B cell (primary cell): ENCODE data around the gene MR1. TPM values are rescaled to one million over a fixed set of nuclear protein-coding genes. Genes with fewer than 3 reads are reported as not detected.

Experiments
- ATAC-seq: fragments of 200-7000 bp; cut with Tn5 transposase; one replicate; pipeline ENCODE4 v1.10.0; 2021; ENCODE audit warnings: low read depth, mild to moderate bottlenecking, moderate number of reproducible peaks, moderate library complexity
- CTCF ChIA-PET: fragments of 350-600 bp; sonication (Branson Sonifier 250); formaldehyde crosslinking; loops from one replicate; lab custom pipeline; 2021; ENCODE audit warnings: antibody characterized with exemption, inconsistent platforms; lab: Charles Lee
- POLR2A ChIA-PET: fragments of 350-600 bp; sonication (Branson Sonifier 250); formaldehyde crosslinking; loops from one replicate; lab custom pipeline; 2021; ENCODE audit warnings: antibody characterized with exemption; lab: Charles Lee
- DNase-seq: peaks from one replicate; pipeline ENCODE4 v3.0.0; 2013
- H2AFZ ChIP-seq: 2 replicates; pipeline ENCODE4 v1.6.1; 2012; ENCODE audit warnings: mild to moderate bottlenecking, low read depth, low read length; ENCODE audit not compliant: insufficient read depth, poor library complexity, severe bottlenecking
- H3K27ac ChIP-seq, 2 donors: 1 replicate in 1 of 2; 2 replicates in 1 of 2; pipeline ENCODE4 v1.5.1; 2012 to 2013; ENCODE audit warnings: low read length in 2 of 2, mild to moderate bottlenecking in 2 of 2, moderate library complexity in 1 of 2
- H3K27me3 ChIP-seq, 4 experiments: fragments of 200-600 bp in 1 of 4; sonication (generic) in 1 of 4; replicated peaks in 1 of 4; 1 replicate in 2 of 4; 2 replicates in 2 of 4; pipeline versions ENCODE4 v1.6.1 to v1.7.0; 2013 to 2016; ENCODE audit warnings: low read length in 3 of 4, mild to moderate bottlenecking in 2 of 4, mixed read lengths in 1 of 4, moderate library complexity in 1 of 4; ENCODE audit not compliant: insufficient read depth in 4 of 4, control insufficient read depth in 3 of 4; ENCODE audit errors: control extremely low read depth in 1 of 4
- H3K36me3 ChIP-seq, 2 experiments: replicated peaks in 1 of 2; 1 replicate in 1 of 2; 2 replicates in 1 of 2; pipeline versions ENCODE4 v1.6.1 to v1.7.1; 2013; ENCODE audit warnings: low read length in 1 of 2; ENCODE audit not compliant: insufficient read depth in 2 of 2, control insufficient read depth in 1 of 2; ENCODE audit errors: control extremely low read depth in 1 of 2, extremely low read depth in 1 of 2
- H3K4me1 ChIP-seq, 2 donors: fragments of 200-600 bp in 1 of 2; sonication (generic) in 1 of 2; 1 replicate in 1 of 2; 2 replicates in 1 of 2; pipeline versions ENCODE4 v1.5.1 to v1.6.1; 2013 to 2017; ENCODE audit warnings: low read length in 2 of 2; ENCODE audit not compliant: control insufficient read depth in 2 of 2, insufficient read depth in 2 of 2
- H3K4me2 ChIP-seq: replicated peaks from 2 replicates; pipeline ENCODE3; 2012; ENCODE audit warnings: mild to moderate bottlenecking, low read depth, low read length; ENCODE audit not compliant: poor library complexity, severe bottlenecking
- H3K4me3 ChIP-seq, 5 experiments: fragments of 200-600 bp in 1 of 5; sonication (generic) in 1 of 5; 1 replicate in 3 of 5; 2 replicates in 2 of 5; pipeline versions ENCODE4 v1.5.1 to v1.7.0; 2011 to 2016; ENCODE audit warnings: low read length in 4 of 5, mild to moderate bottlenecking in 4 of 5, low read depth in 2 of 5, control low read depth in 1 of 5, moderate library complexity in 1 of 5; ENCODE audit not compliant: insufficient read depth in 1 of 5; ENCODE audit errors: control extremely low read depth in 1 of 5, extremely low read depth in 1 of 5
- H3K79me2 ChIP-seq: fragments of 200-600 bp; sonication (generic); one replicate; pipeline ENCODE4 v1.6.0; 2016; ENCODE audit warnings: low read length; ENCODE audit not compliant: control insufficient read depth, insufficient read depth
- H3K9ac ChIP-seq: fragments of 200-600 bp; sonication (generic); 2 replicates; pipeline ENCODE4 v1.6.1; 2017; ENCODE audit warnings: mild to moderate bottlenecking, low read length, moderate library complexity
- H3K9me3 ChIP-seq, 3 donors: one replicate each; pipeline versions ENCODE4 v1.6.1 to v1.7.1; 2013; ENCODE audit warnings: low read length in 2 of 3; ENCODE audit not compliant: control insufficient read depth in 2 of 3, insufficient read depth in 1 of 3; ENCODE audit errors: control extremely low read depth in 1 of 3
- H4K20me1 ChIP-seq: 2 replicates; pipeline ENCODE4 v1.6.0; 2012; ENCODE audit warnings: mild to moderate bottlenecking, low read length; ENCODE audit not compliant: insufficient read depth, control insufficient read depth, poor library complexity, severe bottlenecking
- H3K27ac Mint-ChIP-seq: one replicate; pipeline ENCODE4 v1.8.0; 2021; ENCODE audit warnings: mixed read lengths
- H3K27me3 Mint-ChIP-seq: one replicate; pipeline ENCODE4 v1.8.0; 2021; ENCODE audit warnings: mixed read lengths
- H3K4me1 Mint-ChIP-seq: one replicate; pipeline ENCODE4 v1.8.0; 2021; ENCODE audit warnings: mixed read lengths
- H3K4me3 Mint-ChIP-seq: one replicate; pipeline ENCODE4 v1.8.0; 2021; ENCODE audit warnings: mixed read lengths
- H3K9me3 Mint-ChIP-seq: one replicate; pipeline ENCODE4 v1.8.0; 2022; ENCODE audit warnings: mixed read lengths; ENCODE audit not compliant: insufficient read depth
- CTCF ChIP-seq: fragments of 200-600 bp; IDR thresholded peaks from one replicate; pipeline ENCODE4 v1.8.0; 2022; ENCODE audit warnings: antibody characterized with exemption, mild to moderate bottlenecking
- EZH2 ChIP-seq: IDR thresholded peaks from 2 replicates; pipeline ENCODE4 v1.6.1; 2012; ENCODE audit warnings: borderline replicate concordance, low read depth, mild to moderate bottlenecking, moderate library complexity, low read length; ENCODE audit not compliant: insufficient read depth, poor library complexity, severe bottlenecking
- WGBS: methylation state at CpG from one replicate; pipeline ENCODE4 v1.1.5; 2013; ENCODE audit warnings: missing lambda C conversion rate; ENCODE audit not compliant: insufficient coverage; 5-methylcytosine and 5-hydroxymethylcytosine counted together
- intact Hi-C: fragments of 100-400 bp; cut with micrococcal nuclease; formaldehyde crosslinking; loops from one replicate; pipeline ENCODE4 v1.10.0; 2022
- polyA plus RNA-seq: library from polyadenylated mRNA; depleted of rRNA; stranded (reverse); fragments of >200 nt; gene quantifications from 2 replicates; pipeline ENCODE4 v1.2.3, GENCODE V29; 2012
- total RNA-seq, 2 donors: library from RNA; stranded (reverse); fragments of 120-200 nt in 1 of 2; gene quantifications; 1 replicate in 1 of 2; 2 replicates in 1 of 2; pipeline versions ENCODE4 v1.2.3 to v1.2.4, GENCODE V29; 2013 to 2022

Gene MR1
- total and polyA plus RNA-seq, 2 donors (not counting 1 experiment from before 2014, with no cell fraction given) = 9.5 to 28.2 TPM

GRCh38 chr1:181062836-181063428 lies 29.1 kb downstream of the MR1 start:
- CTCF ChIA-PET = interaction anchor here (0.6 to 3.3 kb wide), 16 partner anchors 10 to 94 kb away, joined by 3 to 33 read pairs (median 4); no protein-coding TSS in a partner anchor
- Mint-ChIP-seq H3K4me1 (peaks cover 31% of the 10 kb centered on the region), H3K4me3 (peak overlapping the region; percentile 81), H3K27ac (peak overlapping the region; percentile 95), H3K27me3 (no peaks in the 10 kb centered on the region), H3K9me3 (peaks cover 7% of the 10 kb centered on the region)
- WGBS = 25% methylated on average over 4 of the region's 6 CpGs
- Histone ChIP-seq H3K27me3 (no peaks in the 10 kb centered on the region), H3K79me2 (no peaks in the 10 kb centered on the region), H3K9ac (peak overlapping the region; percentile 63), H3K27ac (peak overlapping the region; percentile 76 to 78), H4K20me1 (no peaks in the 10 kb centered on the region), H3K4me2 (peak overlapping the region; percentile 78), H3K36me3 (peaks cover 0 to 5% of the 10 kb centered on the region in 2 experiments), H3K4me1 (peaks cover 19 to 27% of the 10 kb centered on the region in 2 donors), H3K9me3 (peaks cover 0 to 8% (median 6%) of the 10 kb centered on the region in 3 donors), H3K4me3 (peak overlapping the region in 4 of 5 experiments; percentile 15 to 53 (median 38)), H2AFZ (peak overlapping the region; percentile 55)
- POLR2A ChIA-PET = interaction anchor here (0.7 to 2.4 kb wide), 5 partner anchors 18 to 30 kb away, joined by 3 to 34 read pairs (median 5); partner anchors contain the start of genes IER5 and MR1
- ATAC-seq (peak; percentile 53), DNase-seq (no peak)
- TF ChIP-seq CTCF (no peak), EZH2 (no peak)
- intact Hi-C loops = loop anchor here (1.0 to 2.0 kb wide), 3 partner anchors 25 to 67 kb away; partner anchors contain the start of genes IER5 and STX6

GRCh38 chr1:181064011-181064623 lies 30.3 kb downstream of the MR1 start:
- H3K27me3 Mint-ChIP-seq = peaks cover 4% of the 10 kb centered on the region
- no peak for ATAC-seq
- H3K79me2 ChIP-seq = no peaks in the 10 kb centered on the region
- no peaks in the 10 kb centered on the region for H3K27me3 ChIP-seq
- 95% methylated on average over 2 of the region's 6 CpGs for WGBS
- peaks cover 0 to 5% (median 5%) of the 10 kb centered on the region in 3 donors for H3K9me3 ChIP-seq
- no peak overlapping the region for H3K4me2 ChIP-seq
- H4K20me1 ChIP-seq = no peaks in the 10 kb centered on the region
- H2AFZ ChIP-seq = no peak overlapping the region
- ChIA-PET POLR2A (interaction anchor here (0.7 to 2.4 kb wide), 2 partner anchors 17 to 26 kb away, joined by 9 to 34 read pairs; partner anchors contain the start of gene IER5), CTCF (interaction anchor here (1.1 to 3.3 kb wide), 4 partner anchors 9 to 93 kb away, joined by 3 to 33 read pairs (median 3); no protein-coding TSS in a partner anchor)
- peaks cover 31% of the 10 kb centered on the region for H3K4me1 Mint-ChIP-seq
- intact Hi-C loops = no loop called here
- DNase-seq = no peak
- H3K4me1 ChIP-seq = peaks cover 19 to 27% of the 10 kb centered on the region in 2 donors
- no peak overlapping the region for H3K27ac ChIP-seq
- TF ChIP-seq CTCF = no peak
- TF ChIP-seq EZH2 = no peak
- H3K4me3 ChIP-seq = no peak overlapping the region
- peak overlapping the region; percentile 85 for H3K27ac Mint-ChIP-seq
- H3K36me3 ChIP-seq = peaks cover 0 to under 1% of the 10 kb centered on the region in 2 experiments
- no peak overlapping the region for H3K4me3 Mint-ChIP-seq
- H3K9me3 Mint-ChIP-seq = peaks cover 6% of the 10 kb centered on the region
- no peak overlapping the region for H3K9ac ChIP-seq
